Measurements from ENCODE around the gene GALK1. TPM values are rescaled to one million over a fixed set of nuclear protein-coding genes. Genes with fewer than 3 reads are reported as not detected.

Gene GALK1
- total and polyA plus RNA-seq, 2 of the 13 experiments (the other 11 are each of a cell fraction or from before 2014, with no cell fraction given) = 59.9 to 93.6 TPM

DNA sequence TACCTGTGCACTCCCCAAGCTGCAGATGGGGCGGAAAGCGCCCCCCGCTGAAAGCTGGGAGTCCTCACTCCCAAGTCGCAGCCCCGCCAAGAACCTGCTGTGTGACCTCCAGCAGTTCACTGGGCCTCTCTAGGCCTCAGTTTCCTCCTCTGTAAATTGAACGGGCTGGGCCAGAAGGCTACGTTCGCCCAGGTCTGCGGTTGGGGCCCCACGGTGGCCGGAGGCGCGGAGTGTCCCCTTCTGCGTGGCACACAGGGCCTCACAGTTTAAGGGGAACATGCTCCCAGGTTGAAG, 628 bp downstream of the GALK1 start (continued):
- TF ChIP-seq, protein P1, sequence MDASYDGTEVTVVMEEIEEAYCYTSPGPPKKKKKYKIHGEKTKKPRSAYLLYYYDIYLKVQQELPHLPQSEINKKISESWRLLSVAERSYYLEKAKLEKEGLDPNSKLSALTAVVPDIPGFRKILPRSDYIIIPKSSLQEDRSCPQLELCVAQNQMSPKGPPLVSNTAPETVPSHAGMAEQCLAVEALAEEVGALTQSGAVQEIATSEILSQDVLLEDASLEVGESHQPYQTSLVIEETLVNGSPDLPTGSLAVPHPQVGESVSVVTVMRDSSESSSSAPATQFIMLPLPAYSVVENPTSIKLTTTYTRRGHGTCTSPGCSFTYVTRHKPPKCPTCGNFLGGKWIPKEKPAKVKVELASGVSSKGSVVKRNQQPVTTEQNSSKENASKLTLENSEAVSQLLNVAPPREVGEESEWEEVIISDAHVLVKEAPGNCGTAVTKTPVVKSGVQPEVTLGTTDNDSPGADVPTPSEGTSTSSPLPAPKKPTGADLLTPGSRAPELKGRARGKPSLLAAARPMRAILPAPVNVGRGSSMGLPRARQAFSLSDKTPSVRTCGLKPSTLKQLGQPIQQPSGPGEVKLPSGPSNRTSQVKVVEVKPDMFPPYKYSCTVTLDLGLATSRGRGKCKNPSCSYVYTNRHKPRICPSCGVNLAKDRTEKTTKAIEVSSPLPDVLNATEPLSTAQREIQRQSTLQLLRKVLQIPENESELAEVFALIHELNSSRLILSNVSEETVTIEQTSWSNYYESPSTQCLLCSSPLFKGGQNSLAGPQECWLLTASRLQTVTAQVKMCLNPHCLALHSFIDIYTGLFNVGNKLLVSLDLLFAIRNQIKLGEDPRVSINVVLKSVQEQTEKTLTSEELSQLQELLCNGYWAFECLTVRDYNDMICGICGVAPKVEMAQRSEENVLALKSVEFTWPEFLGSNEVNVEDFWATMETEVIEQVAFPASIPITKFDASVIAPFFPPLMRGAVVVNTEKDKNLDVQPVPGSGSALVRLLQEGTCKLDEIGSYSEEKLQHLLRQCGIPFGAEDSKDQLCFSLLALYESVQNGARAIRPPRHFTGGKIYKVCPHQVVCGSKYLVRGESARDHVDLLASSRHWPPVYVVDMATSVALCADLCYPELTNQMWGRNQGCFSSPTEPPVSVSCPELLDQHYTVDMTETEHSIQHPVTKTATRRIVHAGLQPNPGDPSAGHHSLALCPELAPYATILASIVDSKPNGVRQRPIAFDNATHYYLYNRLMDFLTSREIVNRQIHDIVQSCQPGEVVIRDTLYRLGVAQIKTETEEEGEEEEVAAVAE (CRISPR knock-in tag; IDR thresholded peaks at IDR 0.05; ENCODE audit: borderline replicate concordance) = peak; percentile 33; the same call in 1 of the 2 replicates
- peak; percentile 56; the same call in 1 of the 2 replicates for TF ChIP-seq ARNT2 (CRISPR knock-in tag; IDR thresholded peaks at IDR 0.05; ENCODE audit: low read depth)
- peak; percentile 39; the same call in 1 of the 2 replicates for TF ChIP-seq ZC3H4 (CRISPR knock-in tag; IDR thresholded peaks at IDR 0.05; ENCODE audit: borderline replicate concordance)
- TF ChIP-seq HCFC1 (IDR thresholded peaks at IDR 0.05; ENCODE audit: low read depth, low read length) = no peak
- TF ChIP-seq, protein P2, sequence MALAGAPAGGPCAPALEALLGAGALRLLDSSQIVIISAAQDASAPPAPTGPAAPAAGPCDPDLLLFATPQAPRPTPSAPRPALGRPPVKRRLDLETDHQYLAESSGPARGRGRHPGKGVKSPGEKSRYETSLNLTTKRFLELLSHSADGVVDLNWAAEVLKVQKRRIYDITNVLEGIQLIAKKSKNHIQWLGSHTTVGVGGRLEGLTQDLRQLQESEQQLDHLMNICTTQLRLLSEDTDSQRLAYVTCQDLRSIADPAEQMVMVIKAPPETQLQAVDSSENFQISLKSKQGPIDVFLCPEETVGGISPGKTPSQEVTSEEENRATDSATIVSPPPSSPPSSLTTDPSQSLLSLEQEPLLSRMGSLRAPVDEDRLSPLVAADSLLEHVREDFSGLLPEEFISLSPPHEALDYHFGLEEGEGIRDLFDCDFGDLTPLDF (CRISPR knock-in tag; IDR thresholded peaks at IDR 0.05) = peak; percentile 10; the same call in 1 of the 2 replicates
- TF ChIP-seq, protein P3, sequence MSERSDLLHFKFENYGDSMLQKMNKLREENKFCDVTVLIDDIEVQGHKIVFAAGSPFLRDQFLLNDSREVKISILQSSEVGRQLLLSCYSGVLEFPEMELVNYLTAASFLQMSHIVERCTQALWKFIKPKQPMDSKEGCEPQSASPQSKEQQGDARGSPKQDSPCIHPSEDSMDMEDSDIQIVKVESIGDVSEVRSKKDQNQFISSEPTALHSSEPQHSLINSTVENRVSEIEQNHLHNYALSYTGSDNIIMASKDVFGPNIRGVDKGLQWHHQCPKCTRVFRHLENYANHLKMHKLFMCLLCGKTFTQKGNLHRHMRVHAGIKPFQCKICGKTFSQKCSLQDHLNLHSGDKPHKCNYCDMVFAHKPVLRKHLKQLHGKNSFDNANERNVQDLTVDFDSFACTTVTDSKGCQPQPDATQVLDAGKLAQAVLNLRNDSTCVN (CRISPR knock-in tag; IDR thresholded peaks at IDR 0.05; ENCODE audit: borderline replicate concordance) = no peak
- TF ChIP-seq PCBP1 (IDR thresholded peaks at IDR 0.05; ENCODE audit: borderline replicate concordance, low read depth, low read length) = no peak
- TF ChIP-seq ZNF530 (CRISPR knock-in tag; IDR thresholded peaks at IDR 0.05; ENCODE audit: low read depth) = no peak
- TF ChIP-seq ZBTB21 (CRISPR knock-in tag; IDR thresholded peaks at IDR 0.05) = no peak
- no peak; the same call in 1 of the 2 replicates for TF ChIP-seq ZMAT3 (CRISPR knock-in tag; conservative IDR thresholded peaks at IDR 0.05)
- TF ChIP-seq RELA (CRISPR knock-in tag; IDR thresholded peaks at IDR 0.05) = no peak
- no peak for TF ChIP-seq SUZ12 (IDR thresholded peaks at IDR 0.05; ENCODE audit: low read depth, low read length)
- TF ChIP-seq TCF7L2 (IDR thresholded peaks at IDR 0.05; ENCODE audit: low read depth, low read length) = no peak
- TF ChIP-seq ZNF615 (CRISPR knock-in tag; IDR thresholded peaks at IDR 0.05; ENCODE audit: borderline replicate concordance) = no peak
- TF ChIP-seq, protein P4, sequence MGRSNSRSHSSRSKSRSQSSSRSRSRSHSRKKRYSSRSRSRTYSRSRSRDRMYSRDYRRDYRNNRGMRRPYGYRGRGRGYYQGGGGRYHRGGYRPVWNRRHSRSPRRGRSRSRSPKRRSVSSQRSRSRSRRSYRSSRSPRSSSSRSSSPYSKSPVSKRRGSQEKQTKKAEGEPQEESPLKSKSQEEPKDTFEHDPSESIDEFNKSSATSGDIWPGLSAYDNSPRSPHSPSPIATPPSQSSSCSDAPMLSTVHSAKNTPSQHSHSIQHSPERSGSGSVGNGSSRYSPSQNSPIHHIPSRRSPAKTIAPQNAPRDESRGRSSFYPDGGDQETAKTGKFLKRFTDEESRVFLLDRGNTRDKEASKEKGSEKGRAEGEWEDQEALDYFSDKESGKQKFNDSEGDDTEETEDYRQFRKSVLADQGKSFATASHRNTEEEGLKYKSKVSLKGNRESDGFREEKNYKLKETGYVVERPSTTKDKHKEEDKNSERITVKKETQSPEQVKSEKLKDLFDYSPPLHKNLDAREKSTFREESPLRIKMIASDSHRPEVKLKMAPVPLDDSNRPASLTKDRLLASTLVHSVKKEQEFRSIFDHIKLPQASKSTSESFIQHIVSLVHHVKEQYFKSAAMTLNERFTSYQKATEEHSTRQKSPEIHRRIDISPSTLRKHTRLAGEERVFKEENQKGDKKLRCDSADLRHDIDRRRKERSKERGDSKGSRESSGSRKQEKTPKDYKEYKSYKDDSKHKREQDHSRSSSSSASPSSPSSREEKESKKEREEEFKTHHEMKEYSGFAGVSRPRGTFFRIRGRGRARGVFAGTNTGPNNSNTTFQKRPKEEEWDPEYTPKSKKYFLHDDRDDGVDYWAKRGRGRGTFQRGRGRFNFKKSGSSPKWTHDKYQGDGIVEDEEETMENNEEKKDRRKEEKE (IDR thresholded peaks at IDR 0.05) = no peak
- TF ChIP-seq SOX6 (IDR thresholded peaks at IDR 0.05) = no peak
- TF ChIP-seq SOX6 (CRISPR knock-in tag; IDR thresholded peaks at IDR 0.05) = peak; percentile 23; the same call in 1 of the 2 replicates
- no peak for TF ChIP-seq SRSF9 (IDR thresholded peaks at IDR 0.05; ENCODE audit: borderline replicate concordance, insufficient read depth, low read depth, low read length, poor library complexity, severe bottlenecking)
- no peak for TF ChIP-seq XBP1 (CRISPR knock-in tag; IDR thresholded peaks at IDR 0.05)
- TF ChIP-seq, protein P5, sequence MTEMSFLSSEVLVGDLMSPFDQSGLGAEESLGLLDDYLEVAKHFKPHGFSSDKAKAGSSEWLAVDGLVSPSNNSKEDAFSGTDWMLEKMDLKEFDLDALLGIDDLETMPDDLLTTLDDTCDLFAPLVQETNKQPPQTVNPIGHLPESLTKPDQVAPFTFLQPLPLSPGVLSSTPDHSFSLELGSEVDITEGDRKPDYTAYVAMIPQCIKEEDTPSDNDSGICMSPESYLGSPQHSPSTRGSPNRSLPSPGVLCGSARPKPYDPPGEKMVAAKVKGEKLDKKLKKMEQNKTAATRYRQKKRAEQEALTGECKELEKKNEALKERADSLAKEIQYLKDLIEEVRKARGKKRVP (CRISPR knock-in tag; IDR thresholded peaks at IDR 0.05) = no peak

Data from HepG2 (cell line).